HG02970 (cell line): ENCODE results near the gene DCAF12L2.
"Not testable (repeated sequence)": the region's sequence is repeated elsewhere in the genome, so short reads cannot be mapped to it uniquely, and the experiment has no call there.

ENCODE experiments used
- ATAC-seq: cut with Tn5 transposase; IDR thresholded peaks from one replicate; pipeline ENCODE4 v1.9.1; 2021; ENCODE audit warnings: mild to moderate bottlenecking, moderate library complexity, moderate number of reproducible peaks; ENCODE audit not compliant: unreplicated experiment, low FRiP score

Gene DCAF12L2

GRCh38 chrX:126165721-126166461, at the start of gene DCAF12L2:
TSS of gene DCAF12L2 (minus strand) at chrX:126166289. CDS start at chrX:126165924, 365 bp downstream.
- ATAC-seq: no peak

- not testable (repeated sequence) for ATAC-seq
Measured at GRCh38 chrX:126190888-126191287, 24.8 kb upstream of the DCAF12L2 start.

DNA sequence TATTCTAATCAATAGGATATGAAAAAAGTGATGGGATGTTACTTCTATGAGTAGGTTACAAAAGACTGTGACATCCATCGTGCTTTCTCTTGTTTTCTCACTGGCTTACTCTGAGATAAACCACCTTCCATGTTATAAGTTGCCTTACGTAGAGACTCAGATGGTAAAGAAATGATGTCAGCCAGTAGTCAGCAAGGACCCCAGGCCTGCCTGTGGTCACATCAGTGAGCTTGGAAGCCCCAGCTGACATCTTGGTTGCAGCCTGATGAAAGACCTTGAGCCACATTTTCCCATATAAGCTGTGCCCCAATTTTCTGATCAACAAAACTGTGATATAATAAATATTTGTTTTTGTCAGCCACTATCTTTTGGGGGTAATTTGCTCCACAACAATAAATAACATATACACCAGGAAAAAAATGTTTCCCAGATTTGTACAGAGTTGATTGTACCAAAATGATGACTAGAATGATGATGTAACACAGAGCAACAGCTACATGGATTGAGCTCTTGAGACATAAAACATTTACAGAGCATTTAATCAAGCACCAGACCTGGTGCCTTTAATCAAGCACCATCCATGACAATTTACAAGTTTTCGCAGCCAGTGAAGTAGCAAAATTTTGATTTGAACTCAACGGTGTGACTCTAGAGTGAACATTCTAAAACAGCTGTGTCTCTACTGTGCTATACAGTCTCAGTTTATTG, 11.2 kb upstream of the DCAF12L2 start:
- no peak for ATAC-seq

DNA sequence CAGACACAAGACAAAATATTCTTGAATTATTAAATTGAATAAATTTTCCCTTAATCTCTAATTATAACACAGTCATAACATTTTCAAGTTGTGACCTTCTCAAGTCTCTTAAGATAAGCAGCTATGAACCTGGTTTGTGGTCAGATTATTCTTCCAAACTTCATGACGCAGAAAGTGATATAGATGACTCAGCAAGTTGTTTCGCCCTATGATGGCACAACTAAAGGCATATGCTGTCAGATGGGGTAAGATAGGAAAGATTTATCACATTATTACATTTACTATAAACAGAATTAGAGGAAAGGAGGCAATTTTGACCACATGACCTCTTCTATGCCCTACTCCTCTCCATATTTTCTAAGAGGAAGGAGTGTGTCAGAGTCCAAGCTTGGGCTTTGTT, 4.6 kb upstream of the DCAF12L2 start:
- ATAC-seq: no peak

DNA sequence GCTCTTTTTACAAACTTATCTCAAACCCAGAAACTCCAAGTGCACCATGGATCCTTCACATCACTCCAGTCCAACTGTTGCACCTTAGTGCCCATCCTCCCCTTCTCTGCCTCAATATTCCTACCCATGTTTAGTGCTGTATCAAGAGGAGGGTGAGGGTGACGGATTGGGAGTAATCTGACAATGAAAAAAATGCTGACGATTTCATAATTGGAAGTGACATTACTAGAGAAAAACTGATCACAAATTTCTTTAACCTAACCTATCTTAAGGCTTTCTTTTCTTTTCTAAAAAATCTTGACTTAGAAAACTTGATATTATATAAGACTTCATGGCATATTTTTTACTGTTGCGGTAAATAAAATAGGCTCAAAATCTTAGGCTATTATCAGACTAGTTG, 1.5 kb upstream of the DCAF12L2 start:
- ATAC-seq: no peak

- ATAC-seq: no peak
Measured at GRCh38 chrX:126165401-126165720, 728 bp downstream of the DCAF12L2 start.

GRCh38 chrX:126164689-126165400, 1.2 kb downstream of the DCAF12L2 start:
- no peak for ATAC-seq

DNA sequence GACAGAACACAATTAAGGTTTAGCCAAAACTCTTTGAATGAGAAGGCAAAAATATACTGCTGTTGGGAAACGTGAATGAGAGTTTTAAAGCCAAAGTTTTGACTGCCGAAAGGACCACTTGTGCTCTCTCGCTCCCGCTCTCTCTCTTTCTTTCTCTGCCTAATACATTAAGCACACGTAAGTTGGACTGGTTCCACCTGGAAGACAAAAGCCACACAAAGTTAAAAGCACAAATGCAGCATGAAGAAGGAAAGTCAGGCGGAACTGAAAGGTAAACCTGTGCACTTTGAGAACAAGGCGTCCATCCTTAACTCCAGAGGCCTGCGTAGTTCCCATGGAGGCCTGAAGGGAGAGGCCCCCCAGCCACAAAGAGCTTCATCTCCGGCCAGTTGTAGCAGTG, 1.9 kb downstream of the DCAF12L2 start:
- ATAC-seq: no peak

DNA sequence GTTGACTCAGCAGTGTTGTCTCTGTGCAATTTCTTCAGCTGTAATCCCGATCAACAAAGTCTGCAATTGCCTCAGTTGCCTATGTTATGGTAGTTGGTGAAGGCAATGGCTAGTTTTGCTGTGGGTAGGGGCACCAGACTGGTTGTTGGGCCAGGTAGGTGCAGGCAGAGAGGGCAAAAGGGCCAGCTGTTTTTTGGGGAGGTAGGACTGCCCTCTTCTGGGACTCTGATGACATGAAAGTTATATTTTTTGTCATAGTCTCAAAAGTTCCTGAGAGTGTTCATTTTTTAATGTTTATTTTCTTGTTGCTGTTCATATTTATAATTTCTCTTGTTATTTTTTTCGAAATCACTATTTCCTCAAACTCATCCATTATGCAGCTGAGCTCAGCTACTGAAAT, 25.1 kb downstream of the DCAF12L2 start:
- no peak for ATAC-seq

GRCh38 chrX:126137899-126138298, 28.2 kb downstream of the DCAF12L2 start:
- peak; percentile 53 for ATAC-seq

DNA sequence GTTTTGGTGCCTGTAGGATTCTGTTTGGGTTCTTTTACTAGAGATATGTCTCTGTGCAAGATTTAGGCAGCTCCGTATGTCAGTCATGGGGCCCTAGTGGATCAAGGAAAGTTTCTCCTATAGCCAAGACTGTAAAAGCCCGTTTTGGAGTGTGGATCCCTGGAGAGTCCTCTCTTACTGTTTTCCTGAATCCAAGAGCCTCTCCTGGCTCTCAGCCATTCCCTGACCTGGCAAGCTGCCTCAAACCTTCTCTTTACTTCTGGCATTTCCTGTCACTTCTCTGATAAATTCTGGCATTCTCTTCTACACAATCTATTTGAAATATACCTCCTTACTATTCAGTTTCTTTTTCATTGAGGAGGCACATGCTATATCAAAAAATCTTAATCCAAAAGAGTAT, 41.4 kb downstream of the DCAF12L2 start:
- no peak for ATAC-seq
